ENCODE results near the gene PPP1R16B.

The PPP1R16B gene

DNA sequence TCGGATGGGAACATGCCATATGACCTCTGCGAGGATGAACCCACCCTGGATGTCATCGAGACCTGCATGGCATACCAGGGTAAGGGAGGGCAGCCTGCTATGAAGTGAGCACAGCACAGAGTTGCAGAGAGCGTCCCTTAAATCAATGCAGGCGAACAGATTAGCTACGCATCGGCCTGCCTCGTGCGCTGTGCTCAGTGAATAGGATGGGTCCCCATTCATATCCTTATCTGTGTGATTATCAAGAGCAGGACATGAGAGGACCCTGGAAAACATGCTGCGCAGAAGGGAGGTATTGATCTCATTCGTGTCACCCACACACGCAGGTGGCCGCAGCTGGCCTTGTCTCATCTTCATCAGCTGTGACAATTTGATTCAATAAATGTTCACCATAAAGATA lies 95.1 kb downstream of the PPP1R16B start:
- H3K4me3 ChIP-seq (ENCODE audit: low read depth, low read length, poor library complexity, severe bottlenecking) = no peak overlapping the region
- no peaks in the 10 kb centered on the region for H3F3A ChIP-seq (ENCODE audit: insufficient read depth, low read length)
- H3K4me1 ChIP-seq (ENCODE audit: insufficient read depth, low read length, severe bottlenecking) = no peaks in the 10 kb centered on the region
- no peaks in the 10 kb centered on the region for H3K9me2 ChIP-seq (ENCODE audit: low read depth, low read length)
- H3K79me2 ChIP-seq (ENCODE audit: insufficient read depth, low read length) = no peaks in the 10 kb centered on the region
- H3K9me3 ChIP-seq (ENCODE audit: low read length) = no peaks in the 10 kb centered on the region
- peaks cover 92% of the 10 kb centered on the region for H3K36me3 ChIP-seq (ENCODE audit: insufficient read depth, low read length)
- no peak overlapping the region for H2AFZ ChIP-seq (ENCODE audit: low read length)
- no peaks in the 10 kb centered on the region for H3K27me3 ChIP-seq (ENCODE audit: insufficient read depth, low read length)
- H3K27ac ChIP-seq (ENCODE audit: low read depth, low read length, poor library complexity, severe bottlenecking) = no peak overlapping the region
- no peak overlapping the region for H3K9ac ChIP-seq (ENCODE audit: low read length)
- TF ChIP-seq, protein P1, sequence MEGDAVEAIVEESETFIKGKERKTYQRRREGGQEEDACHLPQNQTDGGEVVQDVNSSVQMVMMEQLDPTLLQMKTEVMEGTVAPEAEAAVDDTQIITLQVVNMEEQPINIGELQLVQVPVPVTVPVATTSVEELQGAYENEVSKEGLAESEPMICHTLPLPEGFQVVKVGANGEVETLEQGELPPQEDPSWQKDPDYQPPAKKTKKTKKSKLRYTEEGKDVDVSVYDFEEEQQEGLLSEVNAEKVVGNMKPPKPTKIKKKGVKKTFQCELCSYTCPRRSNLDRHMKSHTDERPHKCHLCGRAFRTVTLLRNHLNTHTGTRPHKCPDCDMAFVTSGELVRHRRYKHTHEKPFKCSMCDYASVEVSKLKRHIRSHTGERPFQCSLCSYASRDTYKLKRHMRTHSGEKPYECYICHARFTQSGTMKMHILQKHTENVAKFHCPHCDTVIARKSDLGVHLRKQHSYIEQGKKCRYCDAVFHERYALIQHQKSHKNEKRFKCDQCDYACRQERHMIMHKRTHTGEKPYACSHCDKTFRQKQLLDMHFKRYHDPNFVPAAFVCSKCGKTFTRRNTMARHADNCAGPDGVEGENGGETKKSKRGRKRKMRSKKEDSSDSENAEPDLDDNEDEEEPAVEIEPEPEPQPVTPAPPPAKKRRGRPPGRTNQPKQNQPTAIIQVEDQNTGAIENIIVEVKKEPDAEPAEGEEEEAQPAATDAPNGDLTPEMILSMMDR (IDR thresholded peaks at IDR 0.05; ENCODE audit: low read length) = no peak
- TF ChIP-seq EZH2 (IDR thresholded peaks at IDR 0.05; ENCODE audit: borderline replicate concordance, low read length) = no peak
- no peaks in the 10 kb centered on the region for H4K20me1 ChIP-seq (ENCODE audit: insufficient read depth, low read length)
- H3K4me2 ChIP-seq (ENCODE audit: low read length) = no peak overlapping the region

DNA sequence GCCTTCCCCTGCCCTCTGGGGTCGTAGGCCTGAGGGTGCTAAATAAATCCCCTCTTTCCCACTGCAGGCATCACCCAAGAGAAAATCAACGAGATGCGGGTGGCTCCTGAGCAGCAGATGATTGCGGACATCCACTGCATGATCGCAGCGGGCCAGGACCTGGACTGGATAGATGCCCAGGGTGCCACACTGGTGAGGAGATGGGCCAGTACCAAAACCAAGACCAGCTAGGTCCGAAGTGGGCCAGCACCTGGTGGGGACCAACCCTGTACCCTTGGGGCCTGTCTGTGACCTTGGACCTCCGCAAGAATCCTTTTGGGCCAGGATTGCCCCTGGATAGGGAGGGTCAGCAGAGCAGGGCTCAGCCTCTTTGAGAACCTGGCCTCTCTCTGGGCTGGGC lies 97.1 kb downstream of the PPP1R16B start:
- Histone ChIP-seq H3F3A (ENCODE audit: insufficient read depth, low read length) (no peaks in the 10 kb centered on the region), H3K27ac (ENCODE audit: low read depth, low read length, poor library complexity, severe bottlenecking) (no peak overlapping the region), H4K20me1 (ENCODE audit: insufficient read depth, low read length) (no peaks in the 10 kb centered on the region), H3K9me2 (ENCODE audit: low read depth, low read length) (no peaks in the 10 kb centered on the region), H3K4me3 (ENCODE audit: low read depth, low read length, poor library complexity, severe bottlenecking) (no peak overlapping the region), H3K9me3 (ENCODE audit: low read length) (no peaks in the 10 kb centered on the region), H3K27me3 (ENCODE audit: insufficient read depth, low read length) (no peaks in the 10 kb centered on the region), H2AFZ (ENCODE audit: low read length) (no peak overlapping the region), H3K9ac (ENCODE audit: low read length) (no peak overlapping the region), H3K79me2 (ENCODE audit: insufficient read depth, low read length) (no peaks in the 10 kb centered on the region), H3K4me1 (ENCODE audit: insufficient read depth, low read length, severe bottlenecking) (no peaks in the 10 kb centered on the region), H3K36me3 (ENCODE audit: insufficient read depth, low read length) (peaks cover 93% of the 10 kb centered on the region), H3K4me2 (ENCODE audit: low read length) (no peak overlapping the region)
- TF ChIP-seq, protein P1 (IDR thresholded peaks at IDR 0.05; ENCODE audit: low read length) = no peak
- TF ChIP-seq EZH2 (IDR thresholded peaks at IDR 0.05; ENCODE audit: borderline replicate concordance, low read length) = no peak

DNA sequence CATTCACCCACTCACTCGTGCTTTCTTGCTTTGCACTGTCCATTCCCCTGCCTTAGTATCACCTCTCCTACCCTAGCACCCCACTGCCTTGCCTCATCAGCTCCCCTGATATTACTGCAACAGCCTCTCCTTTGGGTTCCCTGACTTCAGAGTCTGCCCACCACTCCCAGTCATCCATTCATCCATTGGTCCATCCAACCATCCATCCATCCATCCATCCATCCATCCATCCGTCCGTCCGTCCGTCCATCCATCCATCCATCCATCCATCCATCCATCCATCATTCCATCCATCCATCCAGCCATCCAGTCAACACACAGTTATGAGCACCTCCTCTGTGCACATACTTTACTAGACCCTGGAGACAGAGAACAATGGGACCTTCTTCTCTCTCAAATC lies 97.8 kb downstream of the PPP1R16B start:
- no peaks in the 10 kb centered on the region for H3F3A ChIP-seq (ENCODE audit: insufficient read depth, low read length)
- no peaks in the 10 kb centered on the region for H3K79me2 ChIP-seq (ENCODE audit: insufficient read depth, low read length)
- H4K20me1 ChIP-seq (ENCODE audit: insufficient read depth, low read length) = no peaks in the 10 kb centered on the region
- H3K36me3 ChIP-seq (ENCODE audit: insufficient read depth, low read length) = peaks cover 93% of the 10 kb centered on the region
- no peaks in the 10 kb centered on the region for H3K9me2 ChIP-seq (ENCODE audit: low read depth, low read length)
- TF ChIP-seq EZH2 (IDR thresholded peaks at IDR 0.05; ENCODE audit: borderline replicate concordance, low read length) = no peak
- TF ChIP-seq, protein P1 (IDR thresholded peaks at IDR 0.05; ENCODE audit: low read length) = no peak
- no peak overlapping the region for H2AFZ ChIP-seq (ENCODE audit: low read length)
- no peak overlapping the region for H3K4me3 ChIP-seq (ENCODE audit: low read depth, low read length, poor library complexity, severe bottlenecking)
- H3K4me1 ChIP-seq (ENCODE audit: insufficient read depth, low read length, severe bottlenecking) = no peaks in the 10 kb centered on the region
- no peaks in the 10 kb centered on the region for H3K27me3 ChIP-seq (ENCODE audit: insufficient read depth, low read length)
- no peaks in the 10 kb centered on the region for H3K9me3 ChIP-seq (ENCODE audit: low read length)
- no peak overlapping the region for H3K27ac ChIP-seq (ENCODE audit: low read depth, low read length, poor library complexity, severe bottlenecking)
- H3K9ac ChIP-seq (ENCODE audit: low read length) = no peak overlapping the region
- H3K4me2 ChIP-seq (ENCODE audit: low read length) = no peak overlapping the region

Measured in OCI-LY1 (cell line).